Measurements from ENCODE around the gene APLN. TPM values are rescaled to one million over a fixed set of nuclear protein-coding genes. Genes with fewer than 3 reads are reported as not detected.

Gene APLN
- polyA plus RNA-seq, 1 experiment, result 0.21 TPM

GRCh38 chrX:129682979-129683378 is 28.2 kb upstream of the APLN start:
- POLR2A ChIA-PET, result no interaction called here
- CTCF ChIA-PET, result no interaction called here
- Histone ChIP-seq H3K4me3 (ENCODE audit: low read depth, low read length) (no peak overlapping the region), H3K27me3 (ENCODE audit: control insufficient read depth, insufficient read depth, low read length) (no peaks in the 10 kb centered on the region), H3K27ac (ENCODE audit: low read depth, low read length) (no peak overlapping the region), H3K9me3 (ENCODE audit: control insufficient read depth, insufficient read depth, low read length) (no peaks in the 10 kb centered on the region)
- TF ChIP-seq CTCF (IDR thresholded peaks at IDR 0.05; ENCODE audit: low read depth, low read length), result no peak
- no peak for DNase-seq (ENCODE audit: low read depth, low spot score)

- DNase-seq (ENCODE audit: low read depth, low spot score), result no peak
- POLR2A ChIA-PET, result no interaction called here
- CTCF ChIA-PET, result interaction anchor here (0.7 kb wide), 1 partner anchor 348 kb away, joined by 4 read pairs; no protein-coding TSS in a partner anchor
- Histone ChIP-seq H3K4me3 (ENCODE audit: low read depth, low read length) (no peak overlapping the region), H3K9me3 (ENCODE audit: control insufficient read depth, insufficient read depth, low read length) (no peaks in the 10 kb centered on the region), H3K27me3 (ENCODE audit: control insufficient read depth, insufficient read depth, low read length) (no peaks in the 10 kb centered on the region), H3K27ac (ENCODE audit: low read depth, low read length) (no peak overlapping the region)
- no peak for TF ChIP-seq CTCF (IDR thresholded peaks at IDR 0.05; ENCODE audit: low read depth, low read length)
These were observed 25.1 kb upstream of the APLN start for GRCh38 chrX:129679901-129680300.

- H3K9me3 ChIP-seq (ENCODE audit: control insufficient read depth, insufficient read depth, low read length), result no peaks in the 10 kb centered on the region
- no peak overlapping the region for H3K27ac ChIP-seq (ENCODE audit: low read depth, low read length)
- ChIA-PET CTCF (interaction anchor here (0.8 to 1.2 kb wide), 2 partner anchors 16 to 46 kb away, joined by 3 read pairs; no protein-coding TSS in a partner anchor), POLR2A (no interaction called here)
- no peak for DNase-seq (ENCODE audit: low read depth, low spot score)
- no peaks in the 10 kb centered on the region for H3K27me3 ChIP-seq (ENCODE audit: control insufficient read depth, insufficient read depth, low read length)
- TF ChIP-seq CTCF (IDR thresholded peaks at IDR 0.05; ENCODE audit: low read depth, low read length), result no peak
- peak overlapping the region; percentile 37 for H3K4me3 ChIP-seq (ENCODE audit: low read depth, low read length)
These were observed 23.9 kb upstream of the APLN start for GRCh38 chrX:129678614-129679195.

- no peak for TF ChIP-seq CTCF (IDR thresholded peaks at IDR 0.05; ENCODE audit: low read depth, low read length)
- POLR2A ChIA-PET, result no interaction called here
- no peaks in the 10 kb centered on the region for H3K27me3 ChIP-seq (ENCODE audit: control insufficient read depth, insufficient read depth, low read length)
- CTCF ChIA-PET, result no interaction called here
- no peak overlapping the region for H3K27ac ChIP-seq (ENCODE audit: low read depth, low read length)
- H3K4me3 ChIP-seq (ENCODE audit: low read depth, low read length), result no peak overlapping the region
- no peaks in the 10 kb centered on the region for H3K9me3 ChIP-seq (ENCODE audit: control insufficient read depth, insufficient read depth, low read length)
- DNase-seq (ENCODE audit: low read depth, low spot score), result no peak
These were observed 12.7 kb upstream of the APLN start for GRCh38 chrX:129667412-129667811.

- POLR2A ChIA-PET, result interaction anchor here (1.2 kb wide), 1 partner anchor 12 kb away, joined by 5 read pairs; the partner anchor contains the start of gene APLN
- no peaks in the 10 kb centered on the region for H3K27me3 ChIP-seq (ENCODE audit: control insufficient read depth, insufficient read depth, low read length)
- no peaks in the 10 kb centered on the region for H3K9me3 ChIP-seq (ENCODE audit: control insufficient read depth, insufficient read depth, low read length)
- peak overlapping the region; percentile 81 for H3K27ac ChIP-seq (ENCODE audit: low read depth, low read length)
- TF ChIP-seq CTCF (IDR thresholded peaks at IDR 0.05; ENCODE audit: low read depth, low read length), result no peak
- DNase-seq (ENCODE audit: low read depth, low spot score), result peak; percentile 21
- CTCF ChIA-PET, result interaction anchor here (1.2 kb wide), 1 partner anchor 60 kb away, joined by 5 read pairs; no protein-coding TSS in a partner anchor
- no peak overlapping the region for H3K4me3 ChIP-seq (ENCODE audit: low read depth, low read length)
These were observed 11.3 kb upstream of the APLN start for GRCh38 chrX:129665916-129666644.
